Heart right ventricle (tissue), 16 donors: ENCODE measurements around the gene LVRN. TPM values are rescaled to one million over a fixed set of nuclear protein-coding genes. Genes with fewer than 3 reads are reported as not detected.

ENCODE experiments used
- ATAC-seq, 8 donors: fragments of 200-7000 bp; cut with Tn5 transposase; one replicate each; pipeline ENCODE4 v1.9.1; 2020; ENCODE audit warnings: mild to moderate bottlenecking in 8 of 8, moderate library complexity in 8 of 8, moderate number of reproducible peaks in 1 of 8
- DNase-seq, 2 donors: peaks; one replicate each; pipeline ENCODE4 v3.0.0-alpha.2; 2020
- H3K27ac ChIP-seq, 10 donors: fragments of 200-600 bp; sonication (generic) in 2 of 10; one replicate each; pipeline versions ENCODE4 v1.5.0 to v1.8.0; 2020 to 2022; ENCODE audit warnings: mild to moderate bottlenecking in 3 of 10
- H3K27me3 ChIP-seq, 7 donors: fragments of 200-600 bp; one replicate each; pipeline ENCODE4 v1.8.0; 2021 to 2022; ENCODE audit warnings: mild to moderate bottlenecking in 2 of 7
- H3K36me3 ChIP-seq, 9 donors: fragments of 200-600 bp; sonication (generic) in 1 of 9; one replicate each; pipeline versions ENCODE4 v1.5.0 to v1.8.0; 2020 to 2022; ENCODE audit warnings: mild to moderate bottlenecking in 2 of 9
- H3K4me1 ChIP-seq, 9 donors: fragments of 200-600 bp; sonication (generic) in 1 of 9; one replicate each; pipeline versions ENCODE4 v1.5.0 to v1.8.0; 2020 to 2022; ENCODE audit warnings: mild to moderate bottlenecking in 4 of 9
- H3K4me3 ChIP-seq, 10 donors: fragments of 200-600 bp; sonication (generic) in 2 of 10; one replicate each; pipeline versions ENCODE4 v1.5.0 to v1.8.0; 2020 to 2022; ENCODE audit warnings: mild to moderate bottlenecking in 7 of 10, moderate library complexity in 2 of 10
- H3K9me3 ChIP-seq, 11 donors: fragments of 200-600 bp in 10 of 11; sonication (generic) in 2 of 11; one replicate each; pipeline versions ENCODE4 v1.5.0 to v1.8.0; 2013 to 2022; ENCODE audit warnings: mild to moderate bottlenecking in 2 of 11, control low read depth in 1 of 11, moderate library complexity in 1 of 11
- WGBS, 2 donors: extraction: QIAGEN DNeasy Blood & Tissue Kit; methylation state at CpG; one replicate each; pipeline ENCODE4 v1.1.7; 2013; ENCODE audit warnings: inconsistent platforms in 1 of 2; 5-methylcytosine and 5-hydroxymethylcytosine counted together
- intact Hi-C, 10 donors: fragments of 100-400 bp; cut with DNase I; formaldehyde crosslinking; loops; one replicate each; pipeline versions ENCODE4 v1.11.1 to v1.14.2; 2022
- polyA plus RNA-seq, 2 donors: library from polyadenylated mRNA; stranded (reverse); fragments of 200-250 nt; gene quantifications; one replicate each; pipeline ENCODE4 v1.2.3, GENCODE V29; 2013
- total RNA-seq, 10 donors: library from RNA; stranded (reverse); fragmentation: NEBNext Ultra II Directional in 3 of 10; extraction: Animal tissue kit (Norgen Biotek cat#: 25700) in 3 of 10; gene quantifications; one replicate each; pipeline versions ENCODE4 v1.2.1 to v1.2.4, GENCODE V29; 2021 to 2023
- TF ChIP-seq, protein P1 (sequence below), 9 donors: fragments of 200-600 bp; sonication (generic) in 2 of 9; IDR thresholded peaks; one replicate each; pipeline versions ENCODE4 v1.5.0 to v1.8.0; 2021 to 2022; ENCODE audit warnings: antibody characterized with exemption in 9 of 9, mild to moderate bottlenecking in 5 of 9, moderate library complexity in 1 of 9
- donor health status: Arrhythmogenic right ventricular cardiomyopathy.
- donor health status: ischemic (EF 13 %, LVEDD 7.1; RV severe dilation, severe dysfunction).
- donor health status: healthy with polysubstance abuse.
- donor health status: DM: no; HTN: yes; CAD: no.
- donor health status: DM: no; HTN: no; CAD: no.
- donor health status: ischemic (EF 25% LVEDD 6.9; RV normal size, moderate dysfunction).
- donor health status: ischemic (EF 25% LVEDD 5.7; RV mildly dilated, moderate dysfunction).
- donor health status: healthy.
- donor health status: DM: yes; HTN: yes; CAD: no.
- donor health status: Ischemic cardiomyopathy.
- donor health status: ischemic (EF 35%, LVEDD 5.7; RV mildly dilated, moderate dysfunction).
- donor health status: nonischemic (EF 11% LVEDD 7.7; RV severe dilation, severe dysfunction).
- donor health status: DM: yes; HTN: yes; CAD: no.
- donor health status: PGD.
- donor health status: ischemic (EF 29% LVEDD 5.4; RV normal size, mild dysfunction).
- donor health status: nonischemic (EF 23%, LVEDD 6.1; RV moderate dilation, normal function).

Gene LVRN
- total and polyA plus RNA-seq, 12 donors = 0.07 to 1.0 (median 0.20) TPM; not detected in 1

- Histone ChIP-seq H3K4me3 (no peak overlapping the region), H3K27ac (no peak overlapping the region), H3K4me1 (peaks cover 0 to 6% (median 0%) of the 10 kb centered on the region in 9 donors), H3K9me3 (no peaks in the 10 kb centered on the region), H3K27me3 (no peaks in the 10 kb centered on the region), H3K36me3 (no peaks in the 10 kb centered on the region)
- TF ChIP-seq, protein P1, sequence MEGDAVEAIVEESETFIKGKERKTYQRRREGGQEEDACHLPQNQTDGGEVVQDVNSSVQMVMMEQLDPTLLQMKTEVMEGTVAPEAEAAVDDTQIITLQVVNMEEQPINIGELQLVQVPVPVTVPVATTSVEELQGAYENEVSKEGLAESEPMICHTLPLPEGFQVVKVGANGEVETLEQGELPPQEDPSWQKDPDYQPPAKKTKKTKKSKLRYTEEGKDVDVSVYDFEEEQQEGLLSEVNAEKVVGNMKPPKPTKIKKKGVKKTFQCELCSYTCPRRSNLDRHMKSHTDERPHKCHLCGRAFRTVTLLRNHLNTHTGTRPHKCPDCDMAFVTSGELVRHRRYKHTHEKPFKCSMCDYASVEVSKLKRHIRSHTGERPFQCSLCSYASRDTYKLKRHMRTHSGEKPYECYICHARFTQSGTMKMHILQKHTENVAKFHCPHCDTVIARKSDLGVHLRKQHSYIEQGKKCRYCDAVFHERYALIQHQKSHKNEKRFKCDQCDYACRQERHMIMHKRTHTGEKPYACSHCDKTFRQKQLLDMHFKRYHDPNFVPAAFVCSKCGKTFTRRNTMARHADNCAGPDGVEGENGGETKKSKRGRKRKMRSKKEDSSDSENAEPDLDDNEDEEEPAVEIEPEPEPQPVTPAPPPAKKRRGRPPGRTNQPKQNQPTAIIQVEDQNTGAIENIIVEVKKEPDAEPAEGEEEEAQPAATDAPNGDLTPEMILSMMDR (IDR thresholded peaks at IDR 0.05) = no peak
- DNase-seq = no peak
- intact Hi-C loops = loop anchor here in 1 of 10 donors (5.0 kb wide), 1 partner anchor 444 kb away; no protein-coding TSS in a partner anchor
- ATAC-seq = peak in 2 of 8 donors; percentile 31 to 71
- WGBS, 2 donors = 83 to 94% methylated on average over 1 of the region's 1 CpG
Measured at GRCh38 chr5:116076496-116076895, 114.2 kb downstream of the LVRN start.

Other genes with a start within 250 kb of the LVRN start
- gene CDO1, start 145.8 kb upstream of the LVRN start, total RNA-seq = 1 to 10 TPM; 2.3 to 6.3 (median 5.0) TPM
- gene CDO1, start 145.8 kb upstream of the LVRN start, polyA plus RNA-seq = 10 to 100 TPM in 1 of 2 donors, 1 to 10 TPM in 1; 4.7 to 14.8 TPM
- gene ATG12, start 120.9 kb upstream of the LVRN start, total RNA-seq = 10 to 100 TPM; 18.0 to 29.8 (median 24.3) TPM
- 10 to 100 TPM; 27.2 to 28.6 TPM for gene ATG12, start 120.9 kb upstream of the LVRN start, polyA plus RNA-seq
- 10 to 100 TPM; 31.9 to 63.0 (median 42.2) TPM for gene AP3S1, start 120.5 kb upstream of the LVRN start, total RNA-seq
- gene AP3S1, start 120.5 kb upstream of the LVRN start, polyA plus RNA-seq = 10 to 100 TPM; 30.3 to 42.2 TPM
- gene ARL14EPL, start 70.0 kb downstream of the LVRN start, total RNA-seq = not detected
- gene ARL14EPL, start 70.0 kb downstream of the LVRN start, polyA plus RNA-seq = not detected
- gene COMMD10, start 122.5 kb downstream of the LVRN start, total RNA-seq = 10 to 100 TPM; 27.9 to 42.8 (median 36.1) TPM
- 10 to 100 TPM; 16.8 to 23.8 TPM for gene COMMD10, start 122.5 kb downstream of the LVRN start, polyA plus RNA-seq